ENCODE measurements around the gene RNF26. TPM values are rescaled to one million over a fixed set of nuclear protein-coding genes. Genes with fewer than 3 reads are reported as not detected.

The RNF26 gene
- total and polyA plus RNA-seq, 12 donors = 5.2 to 28.0 (median 12.7) TPM

DNA sequence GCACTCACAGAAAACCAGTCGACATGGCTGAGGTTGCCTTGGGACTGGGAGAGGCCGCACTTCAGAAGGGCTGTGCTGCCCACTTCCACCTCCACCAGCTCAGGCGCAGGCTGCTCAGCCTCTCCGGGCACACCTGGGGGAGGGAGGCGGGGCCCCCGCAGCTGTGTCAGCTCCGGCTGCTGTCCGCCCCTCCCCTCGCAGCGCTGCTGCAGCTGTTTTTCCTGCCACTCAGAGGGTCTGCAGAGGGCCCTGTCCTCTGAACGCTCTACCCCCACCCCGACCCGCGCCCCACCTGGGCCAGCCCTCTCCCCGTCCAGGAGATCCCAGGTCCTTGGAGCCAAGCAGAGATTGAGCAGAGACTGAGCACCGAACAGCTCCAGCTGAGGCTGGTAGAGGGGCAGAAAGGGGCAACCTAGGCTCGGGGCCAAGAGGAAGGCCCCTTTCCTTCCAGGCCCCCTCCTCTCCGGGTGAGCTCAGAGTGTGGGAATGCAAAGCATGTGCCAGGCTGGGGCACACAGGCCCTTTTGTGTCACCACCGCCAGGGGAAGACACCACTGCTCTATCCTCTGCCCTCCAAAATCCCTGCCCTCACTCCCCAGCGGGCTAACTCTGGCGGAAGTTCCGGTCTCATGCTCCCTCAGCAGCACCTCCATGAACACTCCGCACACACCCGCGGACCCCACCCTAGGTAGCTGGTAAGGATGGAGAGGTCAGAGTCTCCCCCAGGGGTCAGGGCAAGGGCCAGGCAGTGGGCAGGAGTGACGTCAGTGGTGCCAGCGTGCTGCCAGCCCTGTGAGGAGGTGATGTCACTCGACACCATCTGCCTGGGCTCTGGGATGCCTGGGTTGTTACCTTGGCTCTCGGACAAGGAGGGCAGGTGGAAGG is 19.0 kb upstream of the RNF26 start:
- Histone ChIP-seq H3K9me3 (replicated peaks in 1 of 3) (no peaks in the 10 kb centered on the region), H3K27ac (peak overlapping the region in 2 of 5 donors; percentile 49 to 72), H3K4me1 (replicated peaks in 1 of 2) (peaks cover 11 to 30% of the 10 kb centered on the region in 2 donors), H3K36me3 (replicated peaks in 1 of 2) (no peaks in the 10 kb centered on the region), H3K27me3 (peaks cover 4% of the 10 kb centered on the region), H3K4me3 (peak overlapping the region in 1 of 4 donors; percentile 63)
- WGBS, 4 donors = 18 to 26% (median 21%) methylated on average over 7 to 29 of the region's 29 CpGs
- peak in 5 of 7 donors; percentile 34 to 61 (median 45) for DNase-seq
- TF ChIP-seq CTCF (IDR thresholded peaks at IDR 0.05) (peak in 2 of 6 experiments; percentile 10 to 34), POLR2A (IDR thresholded peaks at IDR 0.05) (no peak)
- intact Hi-C loops (cut with DNase I) = no loop called here

- Histone ChIP-seq H3K27me3 (peaks cover 4% of the 10 kb centered on the region), H3K4me1 (replicated peaks in 1 of 2) (peaks cover 17 to 38% of the 10 kb centered on the region in 2 donors), H3K36me3 (replicated peaks in 1 of 2) (no peaks in the 10 kb centered on the region), H3K9me3 (replicated peaks in 1 of 3) (no peaks in the 10 kb centered on the region), H3K4me3 (peak overlapping the region in 2 of 4 donors; percentile 13 to 63), H3K27ac (peak overlapping the region in 2 of 5 donors; percentile 49 to 72)
- peak; percentile 58 to 74 (median 66) for DNase-seq
- TF ChIP-seq CTCF (IDR thresholded peaks at IDR 0.05) (no peak), POLR2A (IDR thresholded peaks at IDR 0.05) (no peak)
- intact Hi-C loops (cut with DNase I) = no loop called here
- WGBS, 4 donors = 0 to 1% (median 0%) methylated on average over 17 to 46 of the region's 46 CpGs; no CpG with 5 or more reads in 1 of the 4 donors
Observed at GRCh38 chr11:119316016-119316728, 18.2 kb upstream of the RNF26 start.

DNA sequence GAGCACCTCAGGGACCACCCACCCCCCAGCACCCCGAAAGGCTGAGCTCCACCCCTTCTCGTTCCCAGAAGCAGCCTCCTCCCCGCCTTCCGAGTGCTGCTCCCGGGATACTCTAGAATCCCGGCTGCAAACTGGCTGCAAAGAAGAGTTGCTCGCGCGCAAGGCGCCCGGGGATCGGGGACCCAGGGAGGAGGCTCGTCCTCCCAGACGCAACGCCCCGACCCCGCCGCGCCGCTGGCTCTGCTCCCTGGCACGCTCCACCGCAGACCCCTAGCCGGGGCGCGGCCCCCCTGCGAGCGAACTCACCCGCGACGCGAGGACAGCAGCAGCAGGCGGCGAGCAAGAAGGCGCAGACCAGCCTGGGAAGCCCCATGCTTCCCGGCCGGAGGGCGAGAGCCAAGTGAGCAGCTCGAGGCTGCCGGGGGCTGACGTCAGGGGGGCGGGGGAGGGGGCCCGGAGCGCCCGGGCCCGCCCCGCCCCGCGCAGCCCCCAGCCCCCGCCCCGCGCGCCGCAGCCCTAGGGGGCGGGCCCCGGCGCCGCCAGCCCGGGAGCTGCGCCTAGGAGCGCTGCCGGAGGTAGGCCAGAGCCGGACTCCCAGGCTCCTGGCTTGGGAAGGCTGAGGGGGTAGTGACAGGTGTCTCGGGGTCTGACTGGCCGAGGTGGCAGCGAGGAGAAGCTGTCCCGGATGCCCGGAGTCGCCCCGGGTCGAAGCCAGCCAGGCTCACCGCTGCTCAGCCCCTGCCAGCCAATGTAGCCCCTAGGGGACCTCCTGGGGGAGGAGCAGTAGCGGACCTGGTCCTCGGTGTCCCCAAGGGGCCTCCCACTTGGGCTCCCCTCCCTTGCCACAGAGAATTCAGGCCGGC is 17.4 kb upstream of the RNF26 start, which contains the start of gene MCAM:
TSS of gene MCAM (minus strand) at position 402 of the 863 bp plus-strand sequence. CDS start at position 373, 29 bp downstream.
- Histone ChIP-seq H3K4me3 (peak within 1 kb of the TSS in 2 of 4 donors; percentile 13 to 63), H3K27me3 (peaks cover 4% of the 10 kb centered on the region), H3K4me1 (replicated peaks in 1 of 2) (peaks cover 20 to 45% of the 10 kb centered on the region in 2 donors), H3K36me3 (replicated peaks in 1 of 2) (no peaks in the 10 kb centered on the region), H3K9me3 (replicated peaks in 1 of 3) (no peaks in the 10 kb centered on the region), H3K27ac (peak within 1 kb of the TSS in 2 of 5 donors; percentile 68 to 72)
- intact Hi-C loops (cut with DNase I) = no loop called here
- WGBS, 4 donors = 0 to 32% (median 5%) methylated on average over 3 to 71 of the region's 74 CpGs
- peak in 1 of 2 donors; percentile 41 for TF ChIP-seq POLR2A (IDR thresholded peaks at IDR 0.05)
- no peak for TF ChIP-seq CTCF (IDR thresholded peaks at IDR 0.05)
- DNase-seq = peak in 3 of 7 donors; percentile 24 to 56 (median 33)
